Right cardiac atrium (tissue), 5 donors: ENCODE measurements around the gene PLPP4. TPM values are rescaled to one million over a fixed set of nuclear protein-coding genes. Genes with fewer than 3 reads are reported as not detected.

Source experiments
- ATAC-seq, 2 donors: fragments of 200-7000 bp; cut with Tn5 transposase; one replicate each; pipeline versions ENCODE4 v1.8.0 to v1.9.1; 2020; ENCODE audit warnings: moderate library complexity in 2 of 2, mild to moderate bottlenecking in 1 of 2
- DNase-seq, 3 donors: peaks; one replicate each; pipeline ENCODE4 v3.0.0-alpha.2; 2020
- H3K27ac ChIP-seq: one replicate; pipeline ENCODE4 v1.5.1; 2013; ENCODE audit warnings: mild to moderate bottlenecking, low read length, control low read depth, moderate library complexity
- H3K27me3 ChIP-seq: one replicate; pipeline ENCODE4 v1.6.1; 2013; ENCODE audit not compliant: control insufficient read depth, insufficient read depth
- H3K4me1 ChIP-seq: one replicate; pipeline ENCODE4 v1.6.1; 2013; ENCODE audit warnings: low read length; ENCODE audit not compliant: control insufficient read depth, insufficient read depth
- H3K4me3 ChIP-seq: one replicate; pipeline ENCODE4 v1.5.1; 2013; ENCODE audit warnings: low read length, control low read depth
- H3K9me3 ChIP-seq: one replicate; pipeline ENCODE4 v1.6.1; 2013; ENCODE audit warnings: low read length; ENCODE audit not compliant: control insufficient read depth
- WGBS: extraction: QIAGEN DNeasy Blood & Tissue Kit; methylation state at CpG from one replicate; pipeline ENCODE4 v1.1.7; 2013; 5-methylcytosine and 5-hydroxymethylcytosine counted together
- intact Hi-C, 4 donors: fragments of 100-400 bp; cut with DNase I; formaldehyde crosslinking; loops; one replicate each; pipeline versions ENCODE4 v1.11.0 to v1.14.0; 2022 to 2023
- polyA plus RNA-seq: library from polyadenylated mRNA; stranded (reverse); fragments of 200-250 nt; gene quantifications from one replicate; pipeline ENCODE4 v1.2.3, GENCODE V29; 2013
- total RNA-seq, 4 donors: library from RNA; stranded (reverse); fragmentation: NEBNext Ultra II Directional; extraction: Animal tissue kit (Norgen Biotek cat#: 25700); gene quantifications; one replicate each; pipeline ENCODE4 v1.2.1, GENCODE V29; 2021
- donor health status: healthy with polysubstance abuse.
- donor health status: DM: no; HTN: yes; CAD: no.
- donor health status: DM: no; HTN: no; CAD: no.
- donor health status: DM: no; HTN: yes; CAD: no; lungs with severe emphysema.
- donor health status: DM: yes; HTN: yes; CAD: no.

The PLPP4 gene
- total and polyA plus RNA-seq, 5 donors = 0.09 TPM; not detected in 4

- no peak for ATAC-seq
- no peak for DNase-seq
- 53% methylated on average over 5 of the region's 5 CpGs for WGBS
- H3K4me1 ChIP-seq = no peaks in the 10 kb centered on the region
- peaks cover 2% of the 10 kb centered on the region for H3K27me3 ChIP-seq
- no peaks in the 10 kb centered on the region for H3K9me3 ChIP-seq
- intact Hi-C loops = no loop called here
- H3K4me3 ChIP-seq = no peak overlapping the region
- H3K27ac ChIP-seq = no peak overlapping the region
Observed at GRCh38 chr10:120429395-120429794, 27.6 kb upstream of the PLPP4 start.

GRCh38 chr10:120431251-120431651 lies 25.8 kb upstream of the PLPP4 start:
- DNase-seq (no peak), ATAC-seq (no peak)
- H3K4me3 ChIP-seq = no peak overlapping the region
- no peaks in the 10 kb centered on the region for H3K9me3 ChIP-seq
- 71% methylated on average over 8 of the region's 8 CpGs for WGBS
- H3K4me1 ChIP-seq = no peaks in the 10 kb centered on the region
- H3K27ac ChIP-seq = no peak overlapping the region
- intact Hi-C loops = no loop called here
- peaks cover 2% of the 10 kb centered on the region for H3K27me3 ChIP-seq

- 68% methylated on average over 3 of the region's 3 CpGs for WGBS
- Histone ChIP-seq H3K4me3 (no peak overlapping the region), H3K27ac (no peak overlapping the region), H3K4me1 (no peaks in the 10 kb centered on the region), H3K27me3 (peaks cover 2% of the 10 kb centered on the region), H3K9me3 (no peaks in the 10 kb centered on the region)
- DNase-seq (no peak), ATAC-seq (no peak)
- intact Hi-C loops = no loop called here
Observed at GRCh38 chr10:120432209-120432608, 24.8 kb upstream of the PLPP4 start.

- H3K9me3 ChIP-seq = no peaks in the 10 kb centered on the region
- no peak overlapping the region for H3K27ac ChIP-seq
- intact Hi-C loops = no loop called here
- 79% methylated on average over 3 of the region's 3 CpGs for WGBS
- H3K27me3 ChIP-seq = peaks cover 2% of the 10 kb centered on the region
- no peak overlapping the region for H3K4me3 ChIP-seq
- DNase-seq = no peak
- no peaks in the 10 kb centered on the region for H3K4me1 ChIP-seq
- no peak for ATAC-seq
Observed at GRCh38 chr10:120433141-120433540, 23.9 kb upstream of the PLPP4 start.

GRCh38 chr10:120436439-120437112 lies 20.5 kb upstream of the PLPP4 start:
- WGBS = 76% methylated on average over 7 of the region's 7 CpGs

GRCh38 chr10:120437541-120437940 lies 19.5 kb upstream of the PLPP4 start:
- DNase-seq (no peak), ATAC-seq (no peak)
- H3K27ac ChIP-seq = no peak overlapping the region
- 39% methylated on average over 2 of the region's 2 CpGs for WGBS
- no peak overlapping the region for H3K4me3 ChIP-seq
- no peaks in the 10 kb centered on the region for H3K4me1 ChIP-seq
- no peaks in the 10 kb centered on the region for H3K9me3 ChIP-seq
- peaks cover 2% of the 10 kb centered on the region for H3K27me3 ChIP-seq
- intact Hi-C loops = no loop called here

More at GRCh38 chr10:120436439-120437112, 20.5 kb upstream of the PLPP4 start:
- H3K4me3 ChIP-seq = no peak overlapping the region
- H3K9me3 ChIP-seq = no peaks in the 10 kb centered on the region
- no peak overlapping the region for H3K27ac ChIP-seq
- peaks cover 2% of the 10 kb centered on the region for H3K27me3 ChIP-seq
- no peaks in the 10 kb centered on the region for H3K4me1 ChIP-seq
- intact Hi-C loops = no loop called here
- ATAC-seq (no peak), DNase-seq (no peak)

GRCh38 chr10:120451968-120452367 lies 5.1 kb upstream of the PLPP4 start:
- H3K9me3 ChIP-seq = no peaks in the 10 kb centered on the region
- DNase-seq (no peak), ATAC-seq (no peak)
- intact Hi-C loops = no loop called here
- no peak overlapping the region for H3K4me3 ChIP-seq
- H3K27ac ChIP-seq = no peak overlapping the region
- H3K27me3 ChIP-seq = no peaks in the 10 kb centered on the region
- H3K4me1 ChIP-seq = no peaks in the 10 kb centered on the region
- WGBS = 56% methylated on average over 3 of the region's 3 CpGs

GRCh38 chr10:120453319-120453718 lies 3.7 kb upstream of the PLPP4 start:
- H3K9me3 ChIP-seq = no peaks in the 10 kb centered on the region
- no peak overlapping the region for H3K27ac ChIP-seq
- intact Hi-C loops = no loop called here
- DNase-seq (no peak), ATAC-seq (no peak)
- 74% methylated on average over 1 of the region's 1 CpG for WGBS
- H3K4me1 ChIP-seq = no peaks in the 10 kb centered on the region
- H3K4me3 ChIP-seq = no peak overlapping the region
- no peaks in the 10 kb centered on the region for H3K27me3 ChIP-seq

- intact Hi-C loops = no loop called here
- Histone ChIP-seq H3K4me1 (no peaks in the 10 kb centered on the region), H3K27me3 (no peaks in the 10 kb centered on the region), H3K27ac (no peak overlapping the region), H3K4me3 (no peak overlapping the region), H3K9me3 (no peaks in the 10 kb centered on the region)
- DNase-seq (no peak), ATAC-seq (no peak)
- WGBS = 65% methylated on average over 3 of the region's 3 CpGs
Observed at GRCh38 chr10:120453886-120454285, 3.1 kb upstream of the PLPP4 start.

- no peaks in the 10 kb centered on the region for H3K4me1 ChIP-seq
- ATAC-seq (no peak), DNase-seq (no peak)
- no peaks in the 10 kb centered on the region for H3K9me3 ChIP-seq
- H3K27ac ChIP-seq = no peak overlapping the region
- no peaks in the 10 kb centered on the region for H3K27me3 ChIP-seq
- H3K4me3 ChIP-seq = no peak overlapping the region
- WGBS = 75% methylated on average over 7 of the region's 7 CpGs
- intact Hi-C loops = no loop called here
Observed at GRCh38 chr10:120455004-120455403, 2.0 kb upstream of the PLPP4 start.

- no peaks in the 10 kb centered on the region for H3K27me3 ChIP-seq
- H3K9me3 ChIP-seq = no peaks in the 10 kb centered on the region
- ATAC-seq (no peak), DNase-seq (no peak)
- 53% methylated on average over 3 of the region's 3 CpGs for WGBS
- H3K4me3 ChIP-seq = no peak overlapping the region
- no peak overlapping the region for H3K27ac ChIP-seq
- no peaks in the 10 kb centered on the region for H3K4me1 ChIP-seq
- intact Hi-C loops = no loop called here
Observed at GRCh38 chr10:120455606-120456005, 1.4 kb upstream of the PLPP4 start.

GRCh38 chr10:120456143-120456625 lies 843 bp upstream of the PLPP4 start:
- H3K27ac ChIP-seq = no peak overlapping the region
- no peak overlapping the region for H3K4me3 ChIP-seq
- ATAC-seq (no peak), DNase-seq (no peak)
- H3K27me3 ChIP-seq = no peaks in the 10 kb centered on the region
- H3K9me3 ChIP-seq = no peaks in the 10 kb centered on the region
- H3K4me1 ChIP-seq = no peaks in the 10 kb centered on the region
- 9% methylated on average over 16 of the region's 16 CpGs for WGBS
- intact Hi-C loops = no loop called here
